Activated effector memory CD4-positive, alpha-beta T cell treated with anti-CD3 and anti-CD28 coated beads, Interleukin-2, amount 50 U/mL, for 16 hours (primary cell): ENCODE measurements around the gene ATF7.
"Not testable (repeated sequence)": the region's sequence is repeated elsewhere in the genome, so short reads cannot be mapped to it uniquely, and the experiment has no call there.

ENCODE experiments used
- DNase-seq: peaks from one replicate; pipeline ENCODE4 v3.0.0-alpha.2; 2020

ATF7 gene

DNA sequence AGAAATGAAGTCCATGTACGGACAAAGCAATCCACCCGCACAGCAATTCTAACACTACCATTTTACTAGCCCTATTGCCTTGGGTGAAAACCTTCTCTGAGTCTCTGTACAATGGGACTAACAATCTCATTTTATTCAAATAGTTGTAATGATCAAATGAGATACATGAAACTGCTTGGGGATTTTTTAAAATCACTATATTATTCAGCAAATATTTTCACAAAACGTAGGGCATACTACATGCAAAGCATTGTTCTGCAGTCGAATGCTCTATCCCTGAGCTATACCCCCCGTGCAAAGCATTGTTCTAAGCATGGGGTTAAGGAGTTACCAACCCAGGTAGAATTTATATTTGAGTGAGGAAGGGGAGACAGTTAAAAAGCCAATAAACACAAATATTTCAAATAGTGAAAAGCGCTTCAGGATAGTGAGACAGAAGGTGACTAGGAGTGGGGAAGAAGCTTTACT is 554 bp upstream of the ATF7 start:
- DNase-seq, result no peak

DNA sequence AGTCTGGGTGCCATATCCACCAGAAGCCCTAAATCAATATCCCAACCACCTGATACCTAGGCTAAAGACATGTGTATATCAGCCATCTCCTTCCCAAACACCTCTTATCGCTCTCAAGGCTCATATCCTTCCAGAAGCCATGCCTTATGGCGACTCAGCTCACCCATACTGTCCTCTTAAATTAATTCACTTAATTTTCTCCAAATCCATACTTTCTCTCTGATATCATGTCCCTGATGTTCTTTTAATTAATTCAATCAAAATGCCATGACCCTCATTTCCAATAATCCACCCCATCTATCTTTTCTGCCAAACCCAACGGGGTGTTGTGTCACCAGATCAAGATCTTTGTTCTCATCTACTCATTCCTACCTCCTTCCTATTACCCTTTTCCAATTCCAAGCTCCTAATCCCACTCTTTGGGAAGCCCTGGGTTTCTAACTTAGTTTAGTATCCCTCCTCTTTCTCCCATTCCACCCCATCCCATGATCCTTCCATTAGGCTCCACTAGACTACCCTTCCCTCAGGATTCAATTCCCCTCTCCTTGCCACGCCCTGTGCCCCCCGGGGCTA is 723 bp downstream of the ATF7 start:
- DNase-seq, result no peak

GRCh38 chr12:53624956-53625355 is 1.2 kb downstream of the ATF7 start:
- no peak for DNase-seq

DNA sequence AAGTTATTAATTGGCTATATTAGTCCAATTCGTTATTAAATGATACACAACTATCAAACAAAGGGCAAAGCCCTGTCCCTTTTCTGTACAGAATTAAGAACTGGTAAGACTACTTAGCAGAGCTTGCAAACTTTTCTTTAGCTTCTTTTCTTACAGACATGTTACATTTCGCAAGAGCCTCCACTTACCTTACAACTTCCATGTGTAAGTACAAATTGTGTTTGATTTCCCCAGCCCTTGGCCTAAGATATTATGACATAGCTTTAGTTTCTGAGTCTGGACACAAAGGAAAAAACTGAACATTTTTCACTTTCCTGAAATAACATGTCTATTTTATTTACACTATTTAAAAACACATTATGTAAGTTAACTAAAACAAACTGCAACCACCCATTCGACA is 1.7 kb downstream of the ATF7 start:
- DNase-seq, result no peak

DNA sequence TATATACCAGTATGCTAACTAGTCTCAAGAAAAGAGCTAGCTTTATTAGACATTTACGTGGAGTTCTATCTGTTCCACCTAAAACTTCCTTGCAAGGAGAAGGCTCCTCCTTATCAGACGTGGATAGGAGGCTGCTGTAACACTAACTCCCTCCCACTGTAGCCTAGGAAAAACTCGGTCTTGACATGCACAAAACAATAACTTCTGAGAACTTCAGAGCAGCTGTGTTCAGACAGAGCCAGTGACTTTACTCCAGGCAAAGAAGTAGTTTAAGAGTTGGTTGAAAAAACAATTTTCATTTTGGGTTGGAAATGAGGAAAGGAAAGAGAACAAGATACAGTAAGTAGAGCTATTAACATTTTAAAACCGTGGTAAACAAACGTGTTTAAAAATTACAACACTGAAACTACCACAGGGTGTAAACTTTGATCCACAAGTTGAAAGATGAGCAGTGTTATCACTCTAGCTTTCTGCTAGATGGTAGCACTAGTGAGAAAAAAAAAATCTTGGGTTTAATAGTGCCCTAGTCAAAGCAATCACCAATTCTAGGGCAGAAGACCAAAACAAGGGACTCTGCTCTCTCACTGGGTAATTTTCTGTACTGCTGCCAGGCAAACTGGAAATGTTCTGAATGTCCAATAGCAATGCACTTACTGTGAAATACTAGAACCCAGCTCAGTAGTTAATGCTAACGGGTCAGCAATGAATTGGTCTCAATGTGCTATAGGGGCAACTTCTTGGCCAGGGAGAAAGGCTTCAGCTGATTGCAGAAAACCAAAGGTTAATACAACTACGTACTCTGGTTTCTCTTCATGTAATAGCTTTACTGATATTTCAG is 2.4 kb downstream of the ATF7 start:
- no peak for DNase-seq

- DNase-seq, result no peak
Measured at GRCh38 chr12:53622724-53623123, 3.5 kb downstream of the ATF7 start.

DNA sequence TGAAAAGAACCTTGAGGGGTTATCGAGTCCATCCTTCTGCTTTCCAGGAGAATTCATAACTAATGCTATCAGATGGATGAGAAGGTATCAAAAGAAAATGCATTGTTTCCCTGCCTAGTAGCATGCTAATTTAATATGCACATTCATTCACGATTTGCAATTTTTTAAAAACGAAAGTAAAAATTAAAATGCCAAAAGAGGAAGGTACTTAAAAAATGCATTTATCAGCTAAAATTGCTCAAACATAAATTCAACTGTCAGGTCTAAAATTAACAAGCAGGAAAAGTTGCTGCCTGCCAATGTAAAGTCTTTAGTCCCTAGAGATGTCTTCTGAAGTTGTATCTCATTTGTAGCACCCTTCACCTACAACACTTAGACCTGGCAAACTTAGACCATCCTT is 7.9 kb downstream of the ATF7 start:
- DNase-seq, result no peak

GRCh38 chr12:53617700-53618099 is 8.5 kb downstream of the ATF7 start:
- no peak for DNase-seq

DNA sequence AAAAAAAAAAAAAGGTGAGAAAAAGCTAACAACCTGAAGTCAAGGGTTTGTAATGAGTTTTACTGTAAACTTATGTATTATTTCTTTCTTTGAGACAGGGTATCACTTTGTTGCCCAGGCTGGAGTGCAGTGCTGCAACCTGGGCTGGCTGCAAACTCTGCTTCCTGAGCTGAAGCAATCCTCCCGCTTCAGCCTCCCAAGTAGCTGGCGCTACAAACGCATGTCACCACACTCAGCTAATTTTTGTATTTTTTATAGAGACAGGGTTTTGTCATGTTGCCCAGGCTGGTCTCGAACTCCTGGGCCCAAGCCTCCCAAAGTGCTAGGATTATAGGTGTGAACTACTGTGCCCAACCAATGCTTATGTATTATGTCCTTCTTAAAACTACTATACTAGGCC is 9.2 kb downstream of the ATF7 start:
- no peak for DNase-seq

- DNase-seq, result no peak
Measured at GRCh38 chr12:53613821-53614220, 12.4 kb downstream of the ATF7 start.

GRCh38 chr12:53612978-53613377 is 13.2 kb downstream of the ATF7 start:
- DNase-seq, result no peak

DNA sequence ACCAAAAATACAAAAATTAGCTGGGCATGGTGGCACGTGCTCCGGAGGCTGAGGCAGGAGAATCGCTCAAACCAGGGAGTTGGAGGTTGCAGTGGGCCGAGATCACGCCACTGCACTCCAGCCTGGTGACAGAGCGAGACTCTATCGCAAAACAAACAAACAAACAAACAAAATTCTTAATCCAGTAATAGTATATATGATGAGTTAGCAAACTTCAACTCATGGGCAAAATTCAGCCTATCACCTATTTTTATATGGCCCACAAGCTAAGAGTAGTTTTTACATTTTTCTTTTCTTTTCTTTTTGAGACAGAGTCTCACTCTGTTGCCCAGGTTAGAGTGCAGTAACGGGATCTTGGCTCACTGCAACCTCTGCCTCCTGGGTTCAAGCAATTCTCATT is 14.9 kb downstream of the ATF7 start:
- no peak for DNase-seq

GRCh38 chr12:53606688-53607087 is 19.5 kb downstream of the ATF7 start:
- not testable (repeated sequence) for DNase-seq

GRCh38 chr12:53604581-53604980 is 21.6 kb downstream of the ATF7 start:
- no peak for DNase-seq

DNA sequence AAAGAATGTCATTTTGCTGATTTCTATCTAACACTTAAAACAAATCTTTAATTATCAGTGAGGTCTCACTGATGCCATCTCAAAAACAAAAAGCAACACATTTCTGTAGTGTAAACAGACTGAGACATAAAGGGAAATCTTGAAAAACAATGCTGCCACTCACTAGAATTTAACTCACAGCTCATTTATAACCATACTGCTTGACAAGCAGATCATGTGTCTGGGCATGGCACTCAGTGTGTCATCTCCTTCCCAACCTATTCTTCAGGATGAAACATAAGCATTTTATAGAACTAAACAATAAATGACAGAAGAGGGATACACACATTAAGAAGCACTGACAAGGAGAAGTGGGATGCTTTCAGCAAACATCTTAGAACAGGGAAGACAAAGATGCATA is 22.4 kb downstream of the ATF7 start:
- no peak for DNase-seq

DNA sequence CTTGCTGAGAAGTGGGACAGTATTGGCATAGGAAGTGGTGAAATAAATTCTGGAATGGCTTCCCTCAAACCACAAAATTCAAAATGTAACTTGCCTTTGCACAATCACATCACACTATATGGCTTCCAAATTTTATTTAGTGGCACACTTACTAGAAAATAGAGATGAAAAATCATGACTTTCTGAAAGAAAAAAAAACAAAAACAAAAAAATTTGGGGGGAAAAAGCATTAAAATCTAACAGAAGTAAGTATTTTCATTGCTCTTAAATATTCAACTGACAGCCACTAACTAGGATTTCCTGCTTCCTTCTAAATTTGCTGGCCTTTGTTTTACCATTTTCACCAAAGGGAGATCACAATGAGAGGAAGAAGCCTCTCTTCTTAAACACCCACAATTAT is 23.0 kb downstream of the ATF7 start:
- DNase-seq, result no peak

DNA sequence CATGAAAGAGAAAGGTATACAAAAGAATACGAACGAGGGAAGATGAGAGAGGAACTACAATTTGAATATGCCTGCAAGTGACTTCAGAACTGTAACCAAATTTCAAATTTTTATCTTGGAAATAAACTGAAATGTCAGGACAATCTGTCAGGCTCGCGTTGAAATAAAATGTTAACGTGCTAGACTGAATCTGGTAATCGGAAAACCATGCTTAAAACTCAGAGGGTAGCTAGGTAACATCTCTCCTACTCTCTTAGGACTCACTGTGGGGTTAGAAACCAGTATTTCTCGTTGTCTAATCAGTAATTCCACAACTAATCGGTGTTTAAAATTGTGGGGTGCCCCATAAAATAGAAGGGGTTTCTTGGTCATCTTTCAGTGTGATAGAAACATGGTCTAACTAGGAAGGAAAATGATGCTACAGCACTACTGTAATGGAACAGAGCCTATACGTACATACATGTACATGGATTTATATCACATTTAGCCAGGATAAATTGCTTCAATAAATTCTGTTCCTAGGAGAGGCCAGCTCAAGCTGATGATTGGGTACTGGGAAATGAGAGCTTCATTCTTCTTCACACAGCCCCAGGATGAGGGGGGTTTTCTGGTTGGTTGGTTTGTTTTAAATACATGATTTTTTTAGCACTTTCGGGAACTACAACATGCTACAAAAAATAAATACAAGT is 23.9 kb downstream of the ATF7 start:
- DNase-seq, result no peak

DNA sequence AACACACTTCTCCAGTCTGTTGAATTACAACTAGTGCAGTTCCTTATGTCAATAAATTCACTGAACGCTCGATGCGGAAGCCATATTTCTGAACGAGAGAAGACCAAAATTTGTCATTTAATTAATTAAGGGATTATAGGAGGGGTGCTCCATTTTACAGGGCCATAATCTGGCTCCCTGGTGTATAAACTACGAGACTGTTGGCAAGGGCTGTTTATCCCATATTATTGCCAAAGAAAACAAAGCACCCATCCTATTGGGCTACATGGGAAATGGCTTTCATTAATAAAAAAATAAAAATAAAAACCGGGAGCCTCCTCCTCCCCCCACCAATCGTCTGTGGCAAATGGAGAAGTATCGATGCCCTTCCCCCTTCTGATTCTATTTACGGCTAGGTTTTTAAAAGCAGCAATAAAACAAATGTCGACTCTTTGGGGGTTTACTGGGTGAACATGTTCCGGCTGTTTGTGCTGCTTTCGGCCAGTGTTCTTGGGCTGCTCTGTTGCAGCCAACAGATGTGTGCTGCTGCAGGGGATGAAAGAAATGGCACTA is 24.8 kb downstream of the ATF7 start:
- no peak for DNase-seq

DNA sequence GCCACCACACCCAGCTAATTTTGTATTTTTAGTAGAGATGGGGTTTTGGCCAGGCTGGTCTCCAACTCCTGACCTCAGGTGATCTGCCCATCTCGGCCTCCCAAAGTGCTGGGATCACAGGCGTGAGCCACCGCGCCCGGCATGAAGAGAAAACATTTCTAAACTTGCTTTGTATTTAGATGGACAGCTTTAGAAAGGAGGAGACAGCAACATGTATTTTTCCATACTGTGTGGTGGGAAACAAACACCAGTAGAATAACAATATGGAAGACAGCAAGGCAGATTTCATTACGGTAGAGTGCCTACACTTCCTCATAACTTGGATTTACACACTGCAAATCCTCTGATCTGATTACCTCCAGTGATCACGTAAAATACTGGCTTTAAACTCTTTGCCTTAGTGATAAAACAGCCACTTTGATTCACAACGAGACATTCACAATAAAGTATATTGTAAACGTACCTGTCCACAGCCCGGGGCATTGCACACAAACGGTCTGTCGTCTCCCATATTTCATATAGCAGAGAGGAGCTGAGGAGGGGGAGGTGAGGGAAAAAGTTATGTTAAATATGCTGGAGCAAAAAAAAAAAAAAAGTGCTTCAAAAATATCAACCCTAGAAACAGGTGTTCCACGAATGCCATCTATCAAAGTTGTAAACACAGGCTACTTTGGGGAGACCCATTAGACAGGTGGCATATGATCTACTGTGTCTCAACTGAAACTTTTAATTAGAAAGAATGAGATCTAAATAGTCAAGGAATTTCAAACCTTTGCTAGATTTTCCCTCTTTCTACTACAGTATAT is 25.5 kb downstream of the ATF7 start:
- DNase-seq, result no peak

- DNase-seq, result no peak
Measured at GRCh38 chr12:53599579-53599978, 26.6 kb downstream of the ATF7 start.

- DNase-seq, result not testable (repeated sequence)
Measured at GRCh38 chr12:53598971-53599370, 27.2 kb downstream of the ATF7 start.

GRCh38 chr12:53596920-53597363 is 29.2 kb downstream of the ATF7 start:
- no peak for DNase-seq
